RWPE2 (cell line): ENCODE results near the gene DAB2.

Experiments used
- ATAC-seq: fragments of 200-7000 bp; cut with Tn5 transposase; 3 replicates; pipeline ENCODE4 v1.9.1; 2021; ENCODE audit warnings: low read depth
- DNase-seq: peaks from one replicate; pipeline ENCODE4 v3.0.0-alpha.2; 2020; ENCODE audit warnings: low spot score
- H3K27ac ChIP-seq: fragments of 450-650 bp; 2 replicates; pipeline ENCODE4 v1.5.1; 2017; ENCODE audit warnings: mild to moderate bottlenecking; ENCODE audit not compliant: poor library complexity, severe bottlenecking
- H3K27me3 ChIP-seq: fragments of 250-450 bp; sonication (Bioruptor Pico); 2 replicates; pipeline ENCODE4 v1.5.1; 2021; ENCODE audit warnings: mild to moderate bottlenecking, moderate library complexity; ENCODE audit not compliant: insufficient read depth, poor library complexity, severe bottlenecking
- H3K36me3 ChIP-seq: fragments of 250-450 bp; sonication (Bioruptor Pico); 2 replicates; pipeline ENCODE4 v1.5.1; 2020; ENCODE audit warnings: low read depth, mild to moderate bottlenecking, moderate library complexity
- H3K4me1 ChIP-seq: fragments of 250-450 bp; sonication (Bioruptor Pico); 2 replicates; pipeline ENCODE4 v1.5.1; 2021; ENCODE audit warnings: mild to moderate bottlenecking, moderate library complexity; ENCODE audit not compliant: insufficient read depth, poor library complexity, severe bottlenecking
- H3K4me3 ChIP-seq: fragments of 250-450 bp; sonication (Bioruptor Pico); 2 replicates; pipeline ENCODE4 v1.5.1; 2021; ENCODE audit warnings: mild to moderate bottlenecking, moderate library complexity; ENCODE audit not compliant: severe bottlenecking
- H3K9me3 ChIP-seq: fragments of 250-450 bp; sonication (Bioruptor Pico); 2 replicates; pipeline ENCODE4 v1.5.1; 2021; ENCODE audit warnings: mild to moderate bottlenecking, moderate library complexity; ENCODE audit not compliant: severe bottlenecking
- TF ChIP-seq, protein P1 (sequence below): fragments of 450-650 bp; IDR thresholded peaks from one replicate; pipeline ENCODE4 v1.5.1; 2017; ENCODE audit warnings: mild to moderate bottlenecking, moderate library complexity; ENCODE audit not compliant: poor library complexity, severe bottlenecking

Gene DAB2

DNA sequence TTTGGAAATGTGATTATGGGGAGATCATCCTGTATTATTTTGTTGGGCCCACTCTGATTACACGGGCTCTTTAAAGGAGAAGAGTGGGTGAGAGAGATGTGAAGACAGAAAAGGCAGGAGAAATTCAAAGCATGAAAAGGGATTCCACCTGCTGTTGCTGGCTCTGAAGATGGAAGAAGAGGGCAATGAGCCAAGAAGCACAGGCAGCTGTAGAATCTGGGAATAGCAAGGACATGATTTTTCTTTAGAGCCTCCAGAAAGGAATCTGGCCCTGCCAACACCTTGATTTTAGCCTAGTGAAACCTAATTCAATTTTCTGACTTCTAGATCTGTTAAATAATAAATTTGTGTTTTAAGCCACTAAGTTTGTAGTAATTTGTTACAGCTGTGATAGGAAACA is 71.8 kb downstream of the DAB2 start:
- TF ChIP-seq, protein P1, sequence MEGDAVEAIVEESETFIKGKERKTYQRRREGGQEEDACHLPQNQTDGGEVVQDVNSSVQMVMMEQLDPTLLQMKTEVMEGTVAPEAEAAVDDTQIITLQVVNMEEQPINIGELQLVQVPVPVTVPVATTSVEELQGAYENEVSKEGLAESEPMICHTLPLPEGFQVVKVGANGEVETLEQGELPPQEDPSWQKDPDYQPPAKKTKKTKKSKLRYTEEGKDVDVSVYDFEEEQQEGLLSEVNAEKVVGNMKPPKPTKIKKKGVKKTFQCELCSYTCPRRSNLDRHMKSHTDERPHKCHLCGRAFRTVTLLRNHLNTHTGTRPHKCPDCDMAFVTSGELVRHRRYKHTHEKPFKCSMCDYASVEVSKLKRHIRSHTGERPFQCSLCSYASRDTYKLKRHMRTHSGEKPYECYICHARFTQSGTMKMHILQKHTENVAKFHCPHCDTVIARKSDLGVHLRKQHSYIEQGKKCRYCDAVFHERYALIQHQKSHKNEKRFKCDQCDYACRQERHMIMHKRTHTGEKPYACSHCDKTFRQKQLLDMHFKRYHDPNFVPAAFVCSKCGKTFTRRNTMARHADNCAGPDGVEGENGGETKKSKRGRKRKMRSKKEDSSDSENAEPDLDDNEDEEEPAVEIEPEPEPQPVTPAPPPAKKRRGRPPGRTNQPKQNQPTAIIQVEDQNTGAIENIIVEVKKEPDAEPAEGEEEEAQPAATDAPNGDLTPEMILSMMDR = no peak
- no peak for ATAC-seq
- DNase-seq = no peak

DNA sequence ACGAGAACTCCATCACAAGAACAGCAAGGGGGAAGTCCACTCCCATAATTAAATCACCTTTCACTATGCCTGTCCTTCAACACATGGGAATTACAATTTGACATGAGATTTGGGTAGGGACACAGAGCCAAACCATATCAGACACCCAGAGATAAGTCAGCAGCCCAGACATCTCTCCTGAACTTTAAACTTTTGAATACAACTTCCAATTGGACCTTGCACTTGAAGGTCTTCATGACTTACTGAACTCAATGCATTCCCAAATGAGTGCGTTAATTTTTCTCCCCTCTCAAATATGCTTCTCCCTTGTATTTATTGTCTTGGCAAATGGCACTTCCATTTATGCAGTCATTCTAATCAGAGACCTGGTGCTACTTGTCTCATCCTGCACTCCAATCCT is 72.6 kb downstream of the DAB2 start:
- no peak overlapping the region for H3K4me3 ChIP-seq
- H3K36me3 ChIP-seq = no peaks in the 10 kb centered on the region
- TF ChIP-seq, protein P1 = no peak
- DNase-seq = no peak
- no peaks in the 10 kb centered on the region for H3K27me3 ChIP-seq
- no peaks in the 10 kb centered on the region for H3K4me1 ChIP-seq
- ATAC-seq = no peak
- no peaks in the 10 kb centered on the region for H3K9me3 ChIP-seq
- H3K27ac ChIP-seq = no peak overlapping the region

More for the DNA sequence above, 71.8 kb downstream of the DAB2 start:
- Histone ChIP-seq H3K27me3 (no peaks in the 10 kb centered on the region), H3K4me3 (no peak overlapping the region), H3K9me3 (no peaks in the 10 kb centered on the region), H3K4me1 (no peaks in the 10 kb centered on the region), H3K36me3 (no peaks in the 10 kb centered on the region), H3K27ac (no peak overlapping the region)

DNA sequence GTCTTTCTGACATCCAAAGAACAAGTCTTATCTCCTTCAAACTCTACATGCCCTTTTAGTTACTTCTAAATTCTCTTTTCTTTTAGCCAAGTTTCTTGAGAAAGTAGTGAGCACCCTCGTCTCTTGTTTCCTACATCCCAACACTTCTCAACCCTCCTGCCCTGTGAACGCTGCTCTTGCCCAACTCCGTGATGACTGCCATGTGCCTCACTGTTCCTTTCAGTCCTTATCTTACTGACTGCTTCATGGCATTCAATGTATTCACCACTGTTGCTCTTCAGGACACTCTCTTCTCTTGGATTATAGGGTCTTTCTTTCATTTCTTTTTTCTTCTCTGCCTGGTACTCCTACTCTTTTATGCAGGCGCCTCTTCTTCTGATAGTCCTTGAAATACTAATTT is 75.3 kb downstream of the DAB2 start:
- Histone ChIP-seq H3K4me3 (no peak overlapping the region), H3K9me3 (no peaks in the 10 kb centered on the region), H3K27ac (no peak overlapping the region), H3K4me1 (no peaks in the 10 kb centered on the region), H3K27me3 (no peaks in the 10 kb centered on the region), H3K36me3 (no peaks in the 10 kb centered on the region)
- TF ChIP-seq, protein P1 = no peak
- ATAC-seq (no peak), DNase-seq (no peak)

DNA sequence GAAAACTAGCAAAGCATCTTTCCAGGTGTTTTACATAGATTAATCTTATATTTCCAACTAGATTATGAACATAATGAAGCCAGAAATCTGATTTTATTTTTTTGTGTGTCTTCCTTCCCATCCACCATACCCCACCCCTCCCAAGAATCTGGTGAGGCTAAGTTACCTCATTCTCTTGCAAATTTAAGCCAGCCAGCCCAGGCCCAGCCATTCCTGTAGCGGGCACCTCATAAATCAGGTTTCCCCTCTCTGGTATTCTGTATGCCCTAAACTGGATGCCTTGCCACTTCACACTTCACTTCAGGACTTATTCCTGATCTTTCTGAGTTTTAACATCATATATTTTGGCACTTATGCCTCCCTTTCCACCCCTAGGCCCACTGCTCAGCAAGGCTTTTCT is 82.3 kb downstream of the DAB2 start:
- TF ChIP-seq, protein P1 = no peak
- no peak overlapping the region for H3K4me3 ChIP-seq
- ATAC-seq (no peak), DNase-seq (no peak)
- no peak overlapping the region for H3K27ac ChIP-seq
- H3K4me1 ChIP-seq = no peaks in the 10 kb centered on the region
- peaks cover 2% of the 10 kb centered on the region for H3K9me3 ChIP-seq
- no peaks in the 10 kb centered on the region for H3K27me3 ChIP-seq
- H3K36me3 ChIP-seq = no peaks in the 10 kb centered on the region

DNA sequence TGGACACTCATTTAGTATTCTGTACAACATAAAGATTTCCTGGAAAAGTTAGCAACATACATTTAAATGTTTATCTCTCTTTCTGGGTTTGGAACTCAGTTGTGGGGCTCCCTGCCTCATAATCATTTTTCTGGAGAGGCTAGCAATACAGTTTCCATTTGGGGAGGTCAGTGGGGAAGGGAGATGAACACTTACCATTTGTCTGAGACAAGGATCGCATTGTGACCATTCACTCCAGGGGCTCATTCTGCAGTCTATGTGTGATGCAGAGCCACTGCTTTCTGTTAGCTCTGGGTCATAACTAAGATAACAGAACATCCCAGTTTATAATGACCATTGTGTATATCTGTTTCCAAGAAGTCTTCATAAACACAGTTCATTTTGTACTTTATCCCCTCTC is 82.9 kb downstream of the DAB2 start:
- Histone ChIP-seq H3K27me3 (no peaks in the 10 kb centered on the region), H3K4me1 (no peaks in the 10 kb centered on the region), H3K36me3 (no peaks in the 10 kb centered on the region), H3K9me3 (peaks cover 2% of the 10 kb centered on the region), H3K27ac (no peak overlapping the region), H3K4me3 (no peak overlapping the region)
- no peak for DNase-seq
- ATAC-seq = no peak
- TF ChIP-seq, protein P1 = no peak
